B cell (primary cell): ENCODE results near the gene WASHC4. TPM values are rescaled to one million over a fixed set of nuclear protein-coding genes. Genes with fewer than 3 reads are reported as not detected.
"Not testable (repeated sequence)": the region's sequence is repeated elsewhere in the genome, so short reads cannot be mapped to it uniquely, and the experiment has no call there.

ENCODE experiments used
- ATAC-seq: fragments of 200-7000 bp; cut with Tn5 transposase; one replicate; pipeline ENCODE4 v1.10.0; 2021; ENCODE audit warnings: low read depth, mild to moderate bottlenecking, moderate number of reproducible peaks, moderate library complexity
- CTCF ChIA-PET: fragments of 350-600 bp; sonication (Branson Sonifier 250); formaldehyde crosslinking; loops from one replicate; lab custom pipeline; 2021; ENCODE audit warnings: antibody characterized with exemption, inconsistent platforms; lab: Charles Lee
- POLR2A ChIA-PET: fragments of 350-600 bp; sonication (Branson Sonifier 250); formaldehyde crosslinking; loops from one replicate; lab custom pipeline; 2021; ENCODE audit warnings: antibody characterized with exemption; lab: Charles Lee
- DNase-seq: peaks from one replicate; pipeline ENCODE4 v3.0.0; 2013
- H2AFZ ChIP-seq: 2 replicates; pipeline ENCODE4 v1.6.1; 2012; ENCODE audit warnings: mild to moderate bottlenecking, low read depth, low read length; ENCODE audit not compliant: insufficient read depth, poor library complexity, severe bottlenecking
- H3K27ac ChIP-seq, 2 donors: 1 replicate in 1 of 2; 2 replicates in 1 of 2; pipeline ENCODE4 v1.5.1; 2012 to 2013; ENCODE audit warnings: low read length in 2 of 2, mild to moderate bottlenecking in 2 of 2, moderate library complexity in 1 of 2
- H3K27me3 ChIP-seq, 4 experiments: fragments of 200-600 bp in 1 of 4; sonication (generic) in 1 of 4; replicated peaks in 1 of 4; 1 replicate in 2 of 4; 2 replicates in 2 of 4; pipeline versions ENCODE4 v1.6.1 to v1.7.0; 2013 to 2016; ENCODE audit warnings: low read length in 3 of 4, mild to moderate bottlenecking in 2 of 4, mixed read lengths in 1 of 4, moderate library complexity in 1 of 4; ENCODE audit not compliant: insufficient read depth in 4 of 4, control insufficient read depth in 3 of 4; ENCODE audit errors: control extremely low read depth in 1 of 4
- H3K36me3 ChIP-seq, 2 experiments: replicated peaks in 1 of 2; 1 replicate in 1 of 2; 2 replicates in 1 of 2; pipeline versions ENCODE4 v1.6.1 to v1.7.1; 2013; ENCODE audit warnings: low read length in 1 of 2; ENCODE audit not compliant: insufficient read depth in 2 of 2, control insufficient read depth in 1 of 2; ENCODE audit errors: control extremely low read depth in 1 of 2, extremely low read depth in 1 of 2
- H3K4me1 ChIP-seq, 2 donors: fragments of 200-600 bp in 1 of 2; sonication (generic) in 1 of 2; 1 replicate in 1 of 2; 2 replicates in 1 of 2; pipeline versions ENCODE4 v1.5.1 to v1.6.1; 2013 to 2017; ENCODE audit warnings: low read length in 2 of 2; ENCODE audit not compliant: control insufficient read depth in 2 of 2, insufficient read depth in 2 of 2
- H3K4me2 ChIP-seq: replicated peaks from 2 replicates; pipeline ENCODE3; 2012; ENCODE audit warnings: mild to moderate bottlenecking, low read depth, low read length; ENCODE audit not compliant: poor library complexity, severe bottlenecking
- H3K4me3 ChIP-seq, 5 experiments: fragments of 200-600 bp in 1 of 5; sonication (generic) in 1 of 5; 1 replicate in 3 of 5; 2 replicates in 2 of 5; pipeline versions ENCODE4 v1.5.1 to v1.7.0; 2011 to 2016; ENCODE audit warnings: low read length in 4 of 5, mild to moderate bottlenecking in 4 of 5, low read depth in 2 of 5, control low read depth in 1 of 5, moderate library complexity in 1 of 5; ENCODE audit not compliant: insufficient read depth in 1 of 5; ENCODE audit errors: control extremely low read depth in 1 of 5, extremely low read depth in 1 of 5
- H3K79me2 ChIP-seq: fragments of 200-600 bp; sonication (generic); one replicate; pipeline ENCODE4 v1.6.0; 2016; ENCODE audit warnings: low read length; ENCODE audit not compliant: control insufficient read depth, insufficient read depth
- H3K9ac ChIP-seq: fragments of 200-600 bp; sonication (generic); 2 replicates; pipeline ENCODE4 v1.6.1; 2017; ENCODE audit warnings: mild to moderate bottlenecking, low read length, moderate library complexity
- H3K9me3 ChIP-seq, 3 donors: one replicate each; pipeline versions ENCODE4 v1.6.1 to v1.7.1; 2013; ENCODE audit warnings: low read length in 2 of 3; ENCODE audit not compliant: control insufficient read depth in 2 of 3, insufficient read depth in 1 of 3; ENCODE audit errors: control extremely low read depth in 1 of 3
- H4K20me1 ChIP-seq: 2 replicates; pipeline ENCODE4 v1.6.0; 2012; ENCODE audit warnings: mild to moderate bottlenecking, low read length; ENCODE audit not compliant: insufficient read depth, control insufficient read depth, poor library complexity, severe bottlenecking
- H3K27ac Mint-ChIP-seq: one replicate; pipeline ENCODE4 v1.8.0; 2021; ENCODE audit warnings: mixed read lengths
- H3K27me3 Mint-ChIP-seq: one replicate; pipeline ENCODE4 v1.8.0; 2021; ENCODE audit warnings: mixed read lengths
- H3K4me1 Mint-ChIP-seq: one replicate; pipeline ENCODE4 v1.8.0; 2021; ENCODE audit warnings: mixed read lengths
- H3K4me3 Mint-ChIP-seq: one replicate; pipeline ENCODE4 v1.8.0; 2021; ENCODE audit warnings: mixed read lengths
- H3K9me3 Mint-ChIP-seq: one replicate; pipeline ENCODE4 v1.8.0; 2022; ENCODE audit warnings: mixed read lengths; ENCODE audit not compliant: insufficient read depth
- CTCF ChIP-seq: fragments of 200-600 bp; IDR thresholded peaks from one replicate; pipeline ENCODE4 v1.8.0; 2022; ENCODE audit warnings: antibody characterized with exemption, mild to moderate bottlenecking
- EZH2 ChIP-seq: IDR thresholded peaks from 2 replicates; pipeline ENCODE4 v1.6.1; 2012; ENCODE audit warnings: borderline replicate concordance, low read depth, mild to moderate bottlenecking, moderate library complexity, low read length; ENCODE audit not compliant: insufficient read depth, poor library complexity, severe bottlenecking
- WGBS: methylation state at CpG from one replicate; pipeline ENCODE4 v1.1.5; 2013; ENCODE audit warnings: missing lambda C conversion rate; ENCODE audit not compliant: insufficient coverage; 5-methylcytosine and 5-hydroxymethylcytosine counted together
- intact Hi-C: fragments of 100-400 bp; cut with micrococcal nuclease; formaldehyde crosslinking; loops from one replicate; pipeline ENCODE4 v1.10.0; 2022
- polyA plus RNA-seq: library from polyadenylated mRNA; depleted of rRNA; stranded (reverse); fragments of >200 nt; gene quantifications from 2 replicates; pipeline ENCODE4 v1.2.3, GENCODE V29; 2012
- total RNA-seq, 2 donors: library from RNA; stranded (reverse); fragments of 120-200 nt in 1 of 2; gene quantifications; 1 replicate in 1 of 2; 2 replicates in 1 of 2; pipeline versions ENCODE4 v1.2.3 to v1.2.4, GENCODE V29; 2013 to 2022

WASHC4 gene
- total and polyA plus RNA-seq, 2 donors (not counting 1 experiment from before 2014, with no cell fraction given): 55.2 to 240 TPM

DNA sequence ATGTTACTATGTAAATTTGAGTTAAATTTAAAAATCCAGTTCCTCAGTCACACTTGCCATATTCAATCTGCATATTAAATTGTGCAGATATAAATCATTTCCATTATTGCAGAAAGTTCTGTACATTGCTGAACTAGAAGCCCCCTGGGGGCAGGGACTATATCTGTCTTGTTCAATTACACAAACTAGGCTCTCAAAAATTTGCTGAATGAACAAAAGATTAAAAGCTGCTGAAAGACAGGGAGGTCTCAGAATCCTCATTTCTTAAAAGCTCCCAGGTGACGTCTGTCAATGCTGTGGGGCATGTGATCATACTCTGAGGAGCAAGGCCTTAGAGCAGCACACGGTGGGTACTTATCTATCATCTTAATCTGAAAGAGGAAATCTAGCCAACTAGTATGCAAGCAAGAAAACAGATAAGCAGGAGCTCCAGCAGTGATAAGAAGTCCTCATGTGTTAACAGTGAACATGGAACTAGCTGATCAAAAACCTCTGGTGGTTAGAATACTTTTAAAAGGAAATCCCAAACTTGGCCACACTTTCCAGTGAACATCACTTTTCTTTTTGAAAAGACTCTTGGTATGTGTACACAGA is 68.0 kb downstream of the WASHC4 start:
- no peak overlapping the region for H3K27ac ChIP-seq
- ChIA-PET CTCF (no interaction called here), POLR2A (interaction anchor here (0.6 kb wide), 1 partner anchor 146 kb away, joined by 6 read pairs; no protein-coding TSS in a partner anchor)
- no peak overlapping the region for H3K4me3 Mint-ChIP-seq
- no peak overlapping the region for H2AFZ ChIP-seq
- H3K4me1 ChIP-seq: no peaks in the 10 kb centered on the region
- no peak overlapping the region for H3K4me3 ChIP-seq
- H3K27me3 ChIP-seq: no peaks in the 10 kb centered on the region
- H3K27me3 Mint-ChIP-seq: no peaks in the 10 kb centered on the region
- peaks cover 9% of the 10 kb centered on the region for H3K4me1 Mint-ChIP-seq
- intact Hi-C loops: no loop called here
- H4K20me1 ChIP-seq: no peaks in the 10 kb centered on the region
- no peaks in the 10 kb centered on the region for H3K9me3 Mint-ChIP-seq
- no CpG with 5 or more reads among the region's 2 CpGs for WGBS
- no peak overlapping the region for H3K4me2 ChIP-seq
- H3K27ac Mint-ChIP-seq: no peak overlapping the region
- ATAC-seq (no peak), DNase-seq (no peak)
- peaks cover 0 to 1% (median 0%) of the 10 kb centered on the region in 3 donors for H3K9me3 ChIP-seq
- H3K36me3 ChIP-seq: peaks cover 18 to 36% of the 10 kb centered on the region in 2 experiments
- no peak for TF ChIP-seq CTCF
- no peak for TF ChIP-seq EZH2
- H3K79me2 ChIP-seq: peaks cover 3% of the 10 kb centered on the region
- H3K9ac ChIP-seq: no peak overlapping the region

GRCh38 chr12:105177208-105177607 is 69.7 kb downstream of the WASHC4 start:
- WGBS: no CpG with 5 or more reads among the region's 4 CpGs
- peaks cover 8 to 28% of the 10 kb centered on the region in 2 experiments for H3K36me3 ChIP-seq
- no peak overlapping the region for H2AFZ ChIP-seq
- no peaks in the 10 kb centered on the region for H3K27me3 ChIP-seq
- no peak overlapping the region for H3K4me3 ChIP-seq
- H3K9me3 ChIP-seq: peaks cover 0 to 1% (median 0%) of the 10 kb centered on the region in 3 donors
- Mint-ChIP-seq H3K4me3 (no peak overlapping the region), H3K27me3 (no peaks in the 10 kb centered on the region), H3K27ac (no peak overlapping the region), H3K9me3 (no peaks in the 10 kb centered on the region), H3K4me1 (peaks cover 19% of the 10 kb centered on the region)
- H3K4me2 ChIP-seq: no peak overlapping the region
- no peaks in the 10 kb centered on the region for H3K4me1 ChIP-seq
- ATAC-seq (no peak), DNase-seq (no peak)
- H3K79me2 ChIP-seq: peaks cover 4% of the 10 kb centered on the region
- intact Hi-C loops: no loop called here
- TF ChIP-seq CTCF (no peak), EZH2 (no peak)
- CTCF ChIA-PET: no interaction called here
- H3K9ac ChIP-seq: no peak overlapping the region
- no peaks in the 10 kb centered on the region for H4K20me1 ChIP-seq
- POLR2A ChIA-PET: no interaction called here
- no peak overlapping the region for H3K27ac ChIP-seq

- H2AFZ ChIP-seq, H4K20me1 ChIP-seq, H3K4me3 ChIP-seq, H3K4me2 ChIP-seq, H3K27me3 ChIP-seq, ATAC-seq, H3K27ac ChIP-seq, H3K9me3 Mint-ChIP-seq, H3K79me2 ChIP-seq, H3K4me1 ChIP-seq, H3K4me3 Mint-ChIP-seq, intact Hi-C loops, DNase-seq, CTCF ChIA-PET, H3K9me3 ChIP-seq, H3K9ac ChIP-seq, H3K27me3 Mint-ChIP-seq: not testable (repeated sequence)
- POLR2A ChIA-PET: interaction anchor here (0.6 kb wide), 1 partner anchor 86 kb away, joined by 3 read pairs; no protein-coding TSS in a partner anchor
- H3K4me1 Mint-ChIP-seq: peaks cover 27% of the 10 kb centered on the region
- peaks cover 8 to 21% of the 10 kb centered on the region in 2 experiments for H3K36me3 ChIP-seq
- WGBS: no CpG with 5 or more reads among the region's 1 CpG
- H3K27ac Mint-ChIP-seq: peak overlapping the region; percentile 11
Measured at GRCh38 chr12:105179114-105179513, 71.6 kb downstream of the WASHC4 start.
